ENCODE data around the gene ERLIN1.
"Not testable (repeated sequence)": the region's sequence is repeated elsewhere in the genome, so short reads cannot be mapped to it uniquely, and the experiment has no call there.

The ERLIN1 gene

GRCh38 chr10:100138921-100139496 is 46.8 kb downstream of the ERLIN1 start:
- no peak for DNase-seq (ENCODE audit: low read depth in 1 of 2, low spot score in 1 of 2)

GRCh38 chr10:100135486-100135885 is 50.3 kb downstream of the ERLIN1 start:
- DNase-seq (ENCODE audit: low read depth in 1 of 2, low spot score in 1 of 2) = no peak

- DNase-seq (ENCODE audit: low read depth in 1 of 2, low spot score in 1 of 2) = no peak
Measured at GRCh38 chr10:100133801-100134200, 52.0 kb downstream of the ERLIN1 start.

- no peak for DNase-seq (ENCODE audit: low read depth in 1 of 2, low spot score in 1 of 2)
Measured at GRCh38 chr10:100132427-100132826, 53.4 kb downstream of the ERLIN1 start.

- DNase-seq (ENCODE audit: low read depth in 1 of 2, low spot score in 1 of 2) = no peak
Measured at GRCh38 chr10:100131571-100131970, 54.3 kb downstream of the ERLIN1 start.

GRCh38 chr10:100130831-100131230 is 55.0 kb downstream of the ERLIN1 start:
- no peak for DNase-seq (ENCODE audit: low read depth in 1 of 2, low spot score in 1 of 2)

GRCh38 chr10:100129424-100129823 is 56.4 kb downstream of the ERLIN1 start:
- DNase-seq (ENCODE audit: low read depth in 1 of 2, low spot score in 1 of 2) = no peak

- no peak for DNase-seq (ENCODE audit: low read depth in 1 of 2, low spot score in 1 of 2)
Measured at GRCh38 chr10:100128951-100129350, 56.9 kb downstream of the ERLIN1 start.

GRCh38 chr10:100125335-100125734 is 60.5 kb downstream of the ERLIN1 start:
- not testable (repeated sequence) for DNase-seq (ENCODE audit: low read depth in 1 of 2, low spot score in 1 of 2)

GRCh38 chr10:100124097-100124496 is 61.7 kb downstream of the ERLIN1 start:
- no peak for DNase-seq (ENCODE audit: low read depth in 1 of 2, low spot score in 1 of 2)

- no peak for DNase-seq (ENCODE audit: low read depth in 1 of 2, low spot score in 1 of 2)
Measured at GRCh38 chr10:100122780-100123179, 63.0 kb downstream of the ERLIN1 start.

GRCh38 chr10:100120550-100120949 is 65.3 kb downstream of the ERLIN1 start:
- no peak for DNase-seq (ENCODE audit: low read depth in 1 of 2, low spot score in 1 of 2)

GRCh38 chr10:100119726-100120125 is 66.1 kb downstream of the ERLIN1 start:
- no peak for DNase-seq (ENCODE audit: low read depth in 1 of 2, low spot score in 1 of 2)

- no peak for DNase-seq (ENCODE audit: low read depth in 1 of 2, low spot score in 1 of 2)
Measured at GRCh38 chr10:100114976-100115770, 70.7 kb downstream of the ERLIN1 start.

GRCh38 chr10:100114460-100114859 is 71.4 kb downstream of the ERLIN1 start:
- DNase-seq (ENCODE audit: low read depth in 1 of 2, low spot score in 1 of 2) = no peak

GRCh38 chr10:100109670-100110069 is 76.2 kb downstream of the ERLIN1 start:
- no peak for DNase-seq (ENCODE audit: low read depth in 1 of 2, low spot score in 1 of 2)

GRCh38 chr10:100106865-100107264 is 79.0 kb downstream of the ERLIN1 start:
- no peak for DNase-seq (ENCODE audit: low read depth in 1 of 2, low spot score in 1 of 2)

GRCh38 chr10:100104300-100104699 is 81.5 kb downstream of the ERLIN1 start:
- no peak for DNase-seq (ENCODE audit: low read depth in 1 of 2, low spot score in 1 of 2)

- no peak for DNase-seq (ENCODE audit: low read depth in 1 of 2, low spot score in 1 of 2)
Measured at GRCh38 chr10:100103581-100103980, 82.2 kb downstream of the ERLIN1 start.

- no peak for DNase-seq (ENCODE audit: low read depth in 1 of 2, low spot score in 1 of 2)
Measured at GRCh38 chr10:100101192-100102076, 84.4 kb downstream of the ERLIN1 start.

- DNase-seq (ENCODE audit: low read depth in 1 of 2, low spot score in 1 of 2) = no peak
Measured at GRCh38 chr10:100100651-100101184, 85.1 kb downstream of the ERLIN1 start.
